ENCODE measurements around the gene DAAM2. TPM values are rescaled to one million over a fixed set of nuclear protein-coding genes. Genes with fewer than 3 reads are reported as not detected.

Gene DAAM2
- total RNA-seq, 4 donors from 2014 or later: 200 to 373 (median 270) TPM

- no peak for TF ChIP-seq CTCF (IDR thresholded peaks at IDR 0.05)
- TF ChIP-seq POLR2AphosphoS5 (IDR thresholded peaks at IDR 0.05): peak; percentile 96
- Histone ChIP-seq H3K27ac (peak overlapping the region; percentile 73 to 84 (median 82)), H3K36me3 (no peaks in the 10 kb centered on the region), H3K9me3 (no peaks in the 10 kb centered on the region), H3K4me3 (no peak overlapping the region), H3K27me3 (no peaks in the 10 kb centered on the region), H3K4me1 (peaks cover 0 to 57% (median 4%) of the 10 kb centered on the region in 3 donors)
- ATAC-seq: peak; percentile 85
- WGBS, 2 donors (ENCODE audit: low coverage in 1 of 2): 26% methylated on average over 5 to 6 of the region's 6 CpGs
These were observed 19.5 kb upstream of the DAAM2 start for GRCh38 chr6:39772559-39773273.

- Histone ChIP-seq H3K36me3 (no peaks in the 10 kb centered on the region), H3K27ac (peak overlapping the region; percentile 73 to 84 (median 82)), H3K4me3 (no peak overlapping the region), H3K9me3 (no peaks in the 10 kb centered on the region), H3K27me3 (no peaks in the 10 kb centered on the region), H3K4me1 (peaks cover 4 to 68% (median 5%) of the 10 kb centered on the region in 3 donors)
- TF ChIP-seq POLR2A (IDR thresholded peaks at IDR 0.05) (no peak), POLR2AphosphoS5 (IDR thresholded peaks at IDR 0.05) (no peak), CTCF (IDR thresholded peaks at IDR 0.05) (no peak), EP300 (IDR thresholded peaks at IDR 0.05) (no peak)
- no peak for ATAC-seq
- WGBS, 2 donors (ENCODE audit: low coverage in 1 of 2): 48% methylated on average over 2 of the region's 2 CpGs; no CpG with 5 or more reads in 1 of the 2 donors
These were observed 18.4 kb upstream of the DAAM2 start for GRCh38 chr6:39773782-39774181.

- no peak for ATAC-seq
- TF ChIP-seq POLR2A (IDR thresholded peaks at IDR 0.05): no peak
- TF ChIP-seq EP300 (IDR thresholded peaks at IDR 0.05): no peak
- no peak for TF ChIP-seq CTCF (IDR thresholded peaks at IDR 0.05)
- TF ChIP-seq POLR2AphosphoS5 (IDR thresholded peaks at IDR 0.05): no peak
- Histone ChIP-seq H3K4me3 (no peak overlapping the region), H3K27ac (peak overlapping the region in 3 of 4 donors; percentile 12 to 77 (median 72)), H3K9me3 (no peaks in the 10 kb centered on the region), H3K27me3 (no peaks in the 10 kb centered on the region), H3K36me3 (no peaks in the 10 kb centered on the region), H3K4me1 (peaks cover 4 to 59% (median 5%) of the 10 kb centered on the region in 3 donors)
- 67 to 82% methylated on average over 2 of the region's 2 CpGs for WGBS, 2 donors (ENCODE audit: low coverage in 1 of 2)
These were observed 15.6 kb upstream of the DAAM2 start for GRCh38 chr6:39776581-39776980.

GRCh38 chr6:39777218-39777617 is 15.0 kb upstream of the DAAM2 start:
- no peaks in the 10 kb centered on the region for H3K36me3 ChIP-seq
- H3K27ac ChIP-seq: peak overlapping the region; percentile 66 to 77 (median 71)
- 54 to 60% methylated on average over 6 to 8 of the region's 10 CpGs for WGBS, 2 donors (ENCODE audit: low coverage in 1 of 2)
- ATAC-seq: peak; percentile 3
- no peak overlapping the region for H3K4me3 ChIP-seq
- TF ChIP-seq CTCF (IDR thresholded peaks at IDR 0.05) (no peak), POLR2A (IDR thresholded peaks at IDR 0.05) (no peak), POLR2AphosphoS5 (IDR thresholded peaks at IDR 0.05) (no peak), EP300 (IDR thresholded peaks at IDR 0.05) (no peak)
- H3K27me3 ChIP-seq: no peaks in the 10 kb centered on the region
- no peaks in the 10 kb centered on the region for H3K9me3 ChIP-seq
- peaks cover 4 to 53% (median 5%) of the 10 kb centered on the region in 3 donors for H3K4me1 ChIP-seq

- WGBS, 2 donors (ENCODE audit: low coverage in 1 of 2): 59 to 65% methylated on average over 2 to 4 of the region's 4 CpGs
- ATAC-seq: peak; percentile 62
These were observed 14.5 kb upstream of the DAAM2 start for GRCh38 chr6:39777661-39778060.

More at GRCh38 chr6:39777661-39778060, 14.5 kb upstream of the DAAM2 start:
- H3K27me3 ChIP-seq: no peaks in the 10 kb centered on the region
- no peaks in the 10 kb centered on the region for H3K9me3 ChIP-seq
- peak overlapping the region; percentile 66 to 77 (median 71) for H3K27ac ChIP-seq
- no peaks in the 10 kb centered on the region for H3K36me3 ChIP-seq
- peak; percentile 74 for TF ChIP-seq POLR2AphosphoS5 (IDR thresholded peaks at IDR 0.05)
- TF ChIP-seq CTCF (IDR thresholded peaks at IDR 0.05): no peak
- no peak for TF ChIP-seq EP300 (IDR thresholded peaks at IDR 0.05)
- no peak for TF ChIP-seq POLR2A (IDR thresholded peaks at IDR 0.05)
- H3K4me1 ChIP-seq: peaks cover 4 to 51% (median 5%) of the 10 kb centered on the region in 3 donors
- no peak overlapping the region for H3K4me3 ChIP-seq
